Measurements from ENCODE around the gene ZNF385B.
"Not testable (repeated sequence)": the region's sequence is repeated elsewhere in the genome, so short reads cannot be mapped to it uniquely, and the experiment has no call there.

The ZNF385B gene

DNA sequence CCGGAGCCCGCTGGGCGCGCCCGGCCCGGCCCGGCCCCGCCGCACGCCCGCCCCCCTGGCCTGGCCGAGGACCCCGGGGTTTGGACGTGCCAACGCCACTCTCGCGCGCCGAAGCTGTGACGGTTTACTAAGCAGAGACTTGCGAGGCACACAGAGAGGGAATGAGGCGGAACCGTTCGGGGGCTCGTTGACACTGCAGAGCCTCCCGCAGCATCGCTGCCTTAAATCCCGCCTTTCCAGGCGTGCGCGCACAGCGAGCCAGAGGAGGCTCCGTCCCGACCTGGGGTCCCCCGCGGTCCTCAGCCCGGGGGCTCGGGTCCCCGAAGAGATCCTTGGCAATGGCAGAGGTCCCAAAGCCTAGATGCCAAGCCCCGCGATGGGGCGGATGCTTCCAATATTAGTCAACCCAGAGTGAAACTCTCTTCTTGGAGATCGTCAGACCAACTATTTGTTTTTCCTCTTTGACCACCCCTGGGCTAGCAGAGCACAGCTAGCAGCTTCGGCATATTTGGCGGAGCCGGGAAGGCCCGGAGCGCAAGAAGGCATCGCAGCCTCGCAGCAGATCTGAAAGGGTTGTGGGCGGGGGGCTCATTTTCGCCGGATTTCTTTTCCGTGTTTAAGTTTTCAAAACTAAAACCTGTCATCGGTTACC lies at the start of gene ZNF385B:
ZNF385B (minus strand) TSS at position 197 of the 652 bp plus-strand sequence.
- no peak for DNase-seq (ENCODE audit: low read depth in 3 of 3)

DNA sequence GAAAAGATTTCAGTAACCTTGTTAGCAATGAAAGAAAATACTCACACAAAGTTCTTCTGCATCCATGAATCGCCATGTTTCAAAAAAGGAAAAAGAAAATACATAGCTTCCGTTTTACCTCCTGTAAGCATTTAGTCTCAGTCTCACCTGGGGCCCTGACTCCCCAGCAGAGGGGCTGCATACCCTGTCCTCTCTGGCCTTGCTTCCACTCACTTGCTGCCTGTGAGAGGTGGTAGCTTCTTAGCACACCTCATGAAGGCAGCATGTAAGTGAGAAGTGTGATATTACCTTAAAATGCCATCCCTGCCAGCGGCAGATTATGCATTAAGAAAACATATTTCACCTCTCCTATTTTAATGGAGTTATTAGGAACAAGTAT lies 49.3 kb upstream of the ZNF385B start:
- no peak for DNase-seq (ENCODE audit: low read depth in 3 of 3)

GRCh38 chr2:179909845-179910734 lies 48.7 kb upstream of the ZNF385B start:
- no peak for DNase-seq (ENCODE audit: low read depth in 3 of 3)

GRCh38 chr2:179900655-179901054 lies 39.2 kb upstream of the ZNF385B start:
- no peak for DNase-seq (ENCODE audit: low read depth in 3 of 3)

- DNase-seq (ENCODE audit: low read depth in 3 of 3): no peak
Measured at GRCh38 chr2:179899666-179900065, 38.3 kb upstream of the ZNF385B start.

GRCh38 chr2:179898873-179899272 lies 37.5 kb upstream of the ZNF385B start:
- no peak for DNase-seq (ENCODE audit: low read depth in 3 of 3)

DNA sequence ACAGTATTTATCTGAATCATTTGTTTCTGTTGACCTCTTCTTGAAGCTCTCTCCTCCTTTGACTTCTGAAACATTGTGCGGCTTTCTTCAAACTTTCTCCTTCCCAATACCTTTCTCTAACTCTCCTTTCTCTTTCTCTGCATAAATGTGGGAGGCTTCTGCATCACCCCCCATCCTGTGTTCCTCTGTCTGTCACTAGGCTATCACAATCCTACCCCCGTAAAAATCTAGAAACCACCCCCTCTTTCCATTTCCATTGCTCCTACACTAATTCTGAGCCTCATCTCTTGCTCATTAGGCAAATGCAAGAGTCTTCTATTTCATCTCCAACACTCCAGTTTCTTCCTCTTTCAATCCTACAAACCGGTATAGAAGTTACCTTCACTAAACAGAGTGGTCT lies 32.2 kb upstream of the ZNF385B start:
- no peak for DNase-seq (ENCODE audit: low read depth in 3 of 3)

DNA sequence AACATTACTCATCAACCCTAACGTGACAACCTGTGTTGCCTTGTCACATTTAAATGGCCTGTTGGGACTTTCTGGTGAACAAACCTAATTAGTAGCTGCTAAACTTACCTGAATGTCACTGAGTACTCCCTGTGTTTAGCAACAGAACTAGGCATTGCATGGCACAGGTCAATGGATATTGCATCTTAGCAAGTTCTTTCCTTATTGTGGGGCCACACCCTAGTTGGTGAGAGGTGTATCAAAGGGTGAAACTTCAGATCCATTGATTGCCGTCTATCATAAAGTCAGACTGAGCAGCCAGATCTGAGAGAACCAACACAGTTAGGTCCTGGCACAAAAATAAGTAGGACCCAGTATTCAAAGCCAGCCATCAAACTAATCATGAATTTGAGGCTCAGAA lies 29.8 kb upstream of the ZNF385B start:
- no peak for DNase-seq (ENCODE audit: low read depth in 3 of 3)

- DNase-seq (ENCODE audit: low read depth in 3 of 3): no peak
Measured at GRCh38 chr2:179890666-179891065, 29.3 kb upstream of the ZNF385B start.

DNA sequence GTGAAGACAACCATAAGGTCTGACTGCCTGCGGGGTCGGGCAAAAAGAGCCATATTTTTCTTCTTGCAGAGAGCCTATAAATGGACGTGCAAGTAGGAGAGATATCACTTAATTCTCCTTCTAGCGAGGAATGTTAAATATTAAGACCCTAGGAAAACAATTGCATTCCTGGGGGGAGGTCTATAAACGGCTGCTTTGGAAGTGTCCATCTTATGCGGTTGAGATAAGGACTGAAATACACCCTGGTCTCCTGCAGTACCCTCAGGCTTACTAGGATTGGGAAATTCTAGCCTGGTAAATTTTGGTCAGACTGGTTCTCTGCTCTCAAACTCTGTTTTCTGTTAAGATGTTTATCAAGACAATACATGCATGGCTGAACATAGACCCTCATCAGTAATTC lies 27.2 kb upstream of the ZNF385B start:
- not testable (repeated sequence) for DNase-seq (ENCODE audit: low read depth in 3 of 3)

DNA sequence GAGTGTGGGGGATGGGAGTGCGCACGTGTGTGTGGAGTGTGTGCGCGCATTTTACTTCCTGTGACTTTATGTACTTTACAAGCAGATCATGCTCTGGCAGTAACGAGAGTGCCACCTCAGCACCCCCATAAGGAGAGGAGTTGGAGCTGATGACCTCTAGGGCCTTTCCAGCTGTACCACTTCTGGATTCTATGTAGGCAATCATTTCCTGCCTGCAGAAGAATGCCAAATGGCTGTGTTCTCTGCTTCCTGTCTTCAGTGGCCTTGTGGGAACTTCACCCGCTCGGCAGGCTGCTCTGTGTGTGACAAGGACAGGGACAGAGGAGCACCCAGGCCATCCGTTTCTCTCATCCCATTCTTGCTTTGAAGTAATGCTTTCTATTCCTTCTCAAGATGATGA lies 22.8 kb upstream of the ZNF385B start:
- no peak for DNase-seq (ENCODE audit: low read depth in 3 of 3)

- no peak for DNase-seq (ENCODE audit: low read depth in 3 of 3)
Measured at GRCh38 chr2:179882851-179883806, 21.7 kb upstream of the ZNF385B start.

GRCh38 chr2:179877601-179878364 lies 16.4 kb upstream of the ZNF385B start:
- no peak for DNase-seq (ENCODE audit: low read depth in 3 of 3)

GRCh38 chr2:179876266-179876665 lies 14.9 kb upstream of the ZNF385B start:
- DNase-seq (ENCODE audit: low read depth in 3 of 3): no peak

- no peak for DNase-seq (ENCODE audit: low read depth in 3 of 3)
Measured at GRCh38 chr2:179875864-179876263, 14.5 kb upstream of the ZNF385B start.

GRCh38 chr2:179862898-179863458 lies 1.6 kb upstream of the ZNF385B start:
- no peak for DNase-seq (ENCODE audit: low read depth in 3 of 3)

DNA sequence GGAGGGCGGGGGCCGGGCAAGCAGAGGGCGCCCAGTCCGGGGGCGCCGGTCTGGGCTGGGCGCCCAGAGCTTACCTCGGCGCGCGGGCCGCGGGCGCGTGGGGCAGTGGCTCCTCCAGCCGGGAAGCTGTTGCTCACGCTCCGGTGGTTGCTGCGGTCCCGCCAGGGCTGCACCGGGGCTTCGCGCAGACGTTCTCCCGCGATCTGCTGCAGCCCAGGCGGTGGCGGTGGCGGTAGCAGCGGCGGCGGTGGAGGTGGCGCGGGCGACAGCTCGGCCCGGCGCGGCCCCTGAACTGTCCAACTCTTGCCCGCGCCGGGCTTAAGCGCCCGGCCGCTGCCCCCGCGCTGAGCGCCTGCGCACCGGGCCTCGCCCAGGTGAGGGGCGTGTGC lies 391 bp downstream of the ZNF385B start:
- no peak for DNase-seq (ENCODE audit: low read depth in 3 of 3)

GRCh38 chr2:179860255-179861026 lies 971 bp downstream of the ZNF385B start:
- no peak for DNase-seq (ENCODE audit: low read depth in 3 of 3)

GRCh38 chr2:179859523-179859922 lies 1.9 kb downstream of the ZNF385B start:
- DNase-seq (ENCODE audit: low read depth in 3 of 3): no peak

GRCh38 chr2:179857236-179857635 lies 4.2 kb downstream of the ZNF385B start:
- no peak for DNase-seq (ENCODE audit: low read depth in 3 of 3)

Measured in stimulated activated CD4-positive, alpha-beta T cell treated with anti-CD3 and anti-CD28 coated beads, TNF-alpha, amount 100 ng/mL, for 48 hours (primary cell).